Body of pancreas (tissue), 4 donors: ENCODE data around the gene ROBO1.

Experiments used
- POLR2A ChIP-seq, 3 donors: fragments of 450-650 bp; IDR thresholded peaks; one replicate each; pipeline ENCODE4 v1.6.1; 2016; ENCODE audit warnings: antibody characterized with exemption in 3 of 3, mild to moderate bottlenecking in 2 of 3
- TF ChIP-seq, protein P1 (sequence below), 7 experiments: fragments of 450-650 bp in 4 of 7; fragments of 200-600 bp in 3 of 7; sonication (generic) in 3 of 7; IDR thresholded peaks; one replicate each; pipeline ENCODE4 v1.5.1; 2016 to 2019; ENCODE audit warnings: antibody characterized with exemption in 7 of 7

- TF ChIP-seq, protein P1, sequence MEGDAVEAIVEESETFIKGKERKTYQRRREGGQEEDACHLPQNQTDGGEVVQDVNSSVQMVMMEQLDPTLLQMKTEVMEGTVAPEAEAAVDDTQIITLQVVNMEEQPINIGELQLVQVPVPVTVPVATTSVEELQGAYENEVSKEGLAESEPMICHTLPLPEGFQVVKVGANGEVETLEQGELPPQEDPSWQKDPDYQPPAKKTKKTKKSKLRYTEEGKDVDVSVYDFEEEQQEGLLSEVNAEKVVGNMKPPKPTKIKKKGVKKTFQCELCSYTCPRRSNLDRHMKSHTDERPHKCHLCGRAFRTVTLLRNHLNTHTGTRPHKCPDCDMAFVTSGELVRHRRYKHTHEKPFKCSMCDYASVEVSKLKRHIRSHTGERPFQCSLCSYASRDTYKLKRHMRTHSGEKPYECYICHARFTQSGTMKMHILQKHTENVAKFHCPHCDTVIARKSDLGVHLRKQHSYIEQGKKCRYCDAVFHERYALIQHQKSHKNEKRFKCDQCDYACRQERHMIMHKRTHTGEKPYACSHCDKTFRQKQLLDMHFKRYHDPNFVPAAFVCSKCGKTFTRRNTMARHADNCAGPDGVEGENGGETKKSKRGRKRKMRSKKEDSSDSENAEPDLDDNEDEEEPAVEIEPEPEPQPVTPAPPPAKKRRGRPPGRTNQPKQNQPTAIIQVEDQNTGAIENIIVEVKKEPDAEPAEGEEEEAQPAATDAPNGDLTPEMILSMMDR (IDR thresholded peaks at IDR 0.05): no peak
- TF ChIP-seq POLR2A (IDR thresholded peaks at IDR 0.05): no peak
These were observed 899.2 kb downstream of the ROBO1 start for GRCh38 chr3:78868570-78868969.
